Activated CD8-positive, alpha-beta T cell treated with anti-CD3 and anti-CD28 coated beads for 36 hours (primary cell): ENCODE results near the gene STRIT1. TPM values are rescaled to one million over a fixed set of nuclear protein-coding genes. Genes with fewer than 3 reads are reported as not detected.
"Not testable (repeated sequence)": the region's sequence is repeated elsewhere in the genome, so short reads cannot be mapped to it uniquely, and the experiment has no call there.

Experiments
- ATAC-seq: fragments of 200-7000 bp; cut with Tn5 transposase; one replicate; pipeline ENCODE4 v1.10.0; 2021; ENCODE audit warnings: mild to moderate bottlenecking, moderate library complexity
- CTCF ChIA-PET: fragments of 350-600 bp; sonication (Branson Sonifier 250); formaldehyde crosslinking; loops from one replicate; lab custom pipeline; 2021; ENCODE audit warnings: antibody characterized with exemption; lab: Charles Lee
- POLR2A ChIA-PET: fragments of 350-600 bp; sonication (Branson Sonifier 250); formaldehyde crosslinking; loops from one replicate; lab custom pipeline; 2021; ENCODE audit warnings: antibody characterized with exemption; lab: Charles Lee
- DNase-seq: peaks from one replicate; pipeline ENCODE4 v3.0.0-alpha.2; 2020
- H3K27ac Mint-ChIP-seq: one replicate; pipeline ENCODE4 v1.8.0; 2021; ENCODE audit warnings: mild to moderate bottlenecking, mixed read lengths
- H3K27me3 Mint-ChIP-seq: one replicate; pipeline ENCODE4 v1.8.0; 2021; ENCODE audit warnings: mixed read lengths
- H3K36me3 Mint-ChIP-seq: one replicate; pipeline ENCODE4 v1.8.0; 2021; ENCODE audit warnings: low read depth, mixed read lengths
- H3K4me1 Mint-ChIP-seq: one replicate; pipeline ENCODE4 v1.8.0; 2021; ENCODE audit warnings: low read depth, mixed read lengths
- H3K4me3 Mint-ChIP-seq: one replicate; pipeline ENCODE4 v1.8.0; 2021; ENCODE audit warnings: mild to moderate bottlenecking, moderate library complexity, mixed read lengths
- H3K9me3 Mint-ChIP-seq: one replicate; pipeline ENCODE4 v1.8.0; 2021; ENCODE audit warnings: mixed read lengths
- CTCF ChIP-seq: fragments of 200-600 bp; IDR thresholded peaks from one replicate; pipeline ENCODE4 v1.8.0; 2022; ENCODE audit warnings: antibody characterized with exemption, mild to moderate bottlenecking
- intact Hi-C: fragments of 100-400 bp; cut with micrococcal nuclease; formaldehyde crosslinking; loops from one replicate; pipeline ENCODE4 v1.10.0; 2022
- total RNA-seq, 2 experiments: library from RNA; stranded (reverse); gene quantifications; one replicate each; pipeline ENCODE4 v1.2.3, GENCODE V29; 2021

STRIT1 gene
- total RNA-seq, 2 experiments from 2014 or later, result not detected

- Mint-ChIP-seq H3K9me3 (no peaks in the 10 kb centered on the region), H3K4me3 (no peak overlapping the region), H3K27ac (no peak overlapping the region), H3K4me1 (no peaks in the 10 kb centered on the region), H3K27me3 (no peaks in the 10 kb centered on the region), H3K36me3 (no peaks in the 10 kb centered on the region)
- intact Hi-C loops, result no loop called here
- TF ChIP-seq CTCF, result no peak
- ATAC-seq (no peak), DNase-seq (no peak)
- ChIA-PET POLR2A (no interaction called here), CTCF (no interaction called here)
Measured at GRCh38 chr3:155286736-155287135, 6.7 kb downstream of the STRIT1 start.

- Mint-ChIP-seq H3K27me3 (no peaks in the 10 kb centered on the region), H3K9me3 (no peaks in the 10 kb centered on the region), H3K27ac (no peak overlapping the region), H3K4me3 (no peak overlapping the region), H3K36me3 (no peaks in the 10 kb centered on the region), H3K4me1 (no peaks in the 10 kb centered on the region)
- ChIA-PET POLR2A (no interaction called here), CTCF (no interaction called here)
- intact Hi-C loops, result no loop called here
- ATAC-seq, result no peak
- DNase-seq, result no peak
- no peak for TF ChIP-seq CTCF
Measured at GRCh38 chr3:155285936-155286335, 7.5 kb downstream of the STRIT1 start.

GRCh38 chr3:155283092-155284056 is 10.1 kb downstream of the STRIT1 start:
- no peaks in the 10 kb centered on the region for H3K36me3 Mint-ChIP-seq
- no peak overlapping the region for H3K4me3 Mint-ChIP-seq
- H3K9me3 Mint-ChIP-seq, result peaks cover 8% of the 10 kb centered on the region
- intact Hi-C loops, result no loop called here
- no peak for TF ChIP-seq CTCF
- ATAC-seq (no peak), DNase-seq (no peak)
- no peaks in the 10 kb centered on the region for H3K4me1 Mint-ChIP-seq
- POLR2A ChIA-PET, result no interaction called here
- no peaks in the 10 kb centered on the region for H3K27me3 Mint-ChIP-seq
- CTCF ChIA-PET, result no interaction called here
- H3K27ac Mint-ChIP-seq, result no peak overlapping the region

- no peaks in the 10 kb centered on the region for H3K27me3 Mint-ChIP-seq
- no peak overlapping the region for H3K27ac Mint-ChIP-seq
- no peak for ATAC-seq
- H3K4me1 Mint-ChIP-seq, result no peaks in the 10 kb centered on the region
- intact Hi-C loops, result no loop called here
- no peak overlapping the region for H3K4me3 Mint-ChIP-seq
- TF ChIP-seq CTCF, result no peak
- CTCF ChIA-PET, result no interaction called here
- H3K9me3 Mint-ChIP-seq, result peaks cover 8% of the 10 kb centered on the region
- no peak for DNase-seq
- H3K36me3 Mint-ChIP-seq, result no peaks in the 10 kb centered on the region
- POLR2A ChIA-PET, result no interaction called here
Measured at GRCh38 chr3:155282385-155283091, 10.9 kb downstream of the STRIT1 start.

GRCh38 chr3:155281912-155282311 is 11.6 kb downstream of the STRIT1 start:
- intact Hi-C loops, result no loop called here
- DNase-seq (no peak), ATAC-seq (no peak)
- ChIA-PET POLR2A (no interaction called here), CTCF (no interaction called here)
- TF ChIP-seq CTCF, result no peak
- no peaks in the 10 kb centered on the region for H3K4me1 Mint-ChIP-seq
- H3K27me3 Mint-ChIP-seq, result no peaks in the 10 kb centered on the region
- no peak overlapping the region for H3K4me3 Mint-ChIP-seq
- H3K9me3 Mint-ChIP-seq, result peaks cover 8% of the 10 kb centered on the region
- H3K36me3 Mint-ChIP-seq, result no peaks in the 10 kb centered on the region
- no peak overlapping the region for H3K27ac Mint-ChIP-seq

- ATAC-seq, H3K36me3 Mint-ChIP-seq, H3K4me3 Mint-ChIP-seq, H3K9me3 Mint-ChIP-seq, intact Hi-C loops, H3K27me3 Mint-ChIP-seq, H3K4me1 Mint-ChIP-seq, CTCF ChIA-PET, POLR2A ChIA-PET, H3K27ac Mint-ChIP-seq, DNase-seq: not testable (repeated sequence)
Measured at GRCh38 chr3:155276089-155276488, 17.4 kb downstream of the STRIT1 start.

GRCh38 chr3:155275159-155275754 is 18.2 kb downstream of the STRIT1 start:
- DNase-seq, H3K27ac Mint-ChIP-seq, H3K9me3 Mint-ChIP-seq, H3K36me3 Mint-ChIP-seq, POLR2A ChIA-PET, H3K4me1 Mint-ChIP-seq, ATAC-seq, CTCF ChIA-PET, intact Hi-C loops, H3K4me3 Mint-ChIP-seq, H3K27me3 Mint-ChIP-seq: not testable (repeated sequence)
